Measurements from ENCODE around the gene WIPF3. TPM values are rescaled to one million over a fixed set of nuclear protein-coding genes. Genes with fewer than 3 reads are reported as not detected.

Gene WIPF3
- total RNA-seq, 1 donor from 2014 or later: 7.3 TPM

GRCh38 chr7:29805031-29805430 is 1.3 kb upstream of the WIPF3 start:
- no peak for DNase-seq (ENCODE audit: low spot score in 2 of 2, unreplicated experiment in 2 of 2)
- Mint-ChIP-seq H3K4me1 (peaks cover 6% of the 10 kb centered on the region), H3K27ac (no peak overlapping the region), H3K4me3 (peak overlapping the region; percentile 61), H3K9me3 (no peaks in the 10 kb centered on the region), H3K27me3 (ENCODE audit: low read depth) (peaks cover 71% of the 10 kb centered on the region), H3K36me3 (no peaks in the 10 kb centered on the region)
- no peak for TF ChIP-seq CTCF (IDR thresholded peaks at IDR 0.05; ENCODE audit: unreplicated experiment)

- no peak for TF ChIP-seq CTCF (IDR thresholded peaks at IDR 0.05; ENCODE audit: unreplicated experiment)
- no peak for DNase-seq (ENCODE audit: low spot score in 2 of 2, unreplicated experiment in 2 of 2)
- Mint-ChIP-seq H3K4me3 (peak overlapping the region; percentile 61), H3K27me3 (ENCODE audit: low read depth) (peaks cover 76% of the 10 kb centered on the region), H3K36me3 (no peaks in the 10 kb centered on the region), H3K27ac (peak overlapping the region; percentile 11), H3K4me1 (peaks cover 6% of the 10 kb centered on the region), H3K9me3 (no peaks in the 10 kb centered on the region)
Observed at GRCh38 chr7:29805886-29806207, 461 bp upstream of the WIPF3 start.

GRCh38 chr7:29806995-29807841 is 910 bp downstream of the WIPF3 start:
- TF ChIP-seq CTCF (IDR thresholded peaks at IDR 0.05; ENCODE audit: unreplicated experiment): no peak
- peak in 1 of 2 experiments; percentile 43 for DNase-seq (ENCODE audit: low spot score in 2 of 2, unreplicated experiment in 2 of 2)
- H3K36me3 Mint-ChIP-seq: no peaks in the 10 kb centered on the region

GRCh38 chr7:29808075-29808801 is 1.9 kb downstream of the WIPF3 start:
- Mint-ChIP-seq H3K36me3 (no peaks in the 10 kb centered on the region), H3K27ac (no peak overlapping the region), H3K4me3 (peak overlapping the region; percentile 66), H3K4me1 (peaks cover 6% of the 10 kb centered on the region), H3K9me3 (no peaks in the 10 kb centered on the region), H3K27me3 (ENCODE audit: low read depth) (peaks cover 62% of the 10 kb centered on the region)
- DNase-seq (ENCODE audit: low spot score in 2 of 2, unreplicated experiment in 2 of 2): no peak
- no peak for TF ChIP-seq CTCF (IDR thresholded peaks at IDR 0.05; ENCODE audit: unreplicated experiment)

More at GRCh38 chr7:29806995-29807841, 910 bp downstream of the WIPF3 start:
- Mint-ChIP-seq H3K4me1 (peaks cover 6% of the 10 kb centered on the region), H3K27ac (no peak overlapping the region), H3K27me3 (ENCODE audit: low read depth) (peaks cover 67% of the 10 kb centered on the region), H3K4me3 (peak overlapping the region; percentile 70), H3K9me3 (no peaks in the 10 kb centered on the region)

GRCh38 chr7:29809533-29810155 is 3.3 kb downstream of the WIPF3 start:
- Mint-ChIP-seq H3K36me3 (no peaks in the 10 kb centered on the region), H3K4me3 (no peak overlapping the region), H3K27me3 (ENCODE audit: low read depth) (peaks cover 59% of the 10 kb centered on the region), H3K9me3 (no peaks in the 10 kb centered on the region), H3K4me1 (peaks cover 6% of the 10 kb centered on the region), H3K27ac (no peak overlapping the region)
- DNase-seq (ENCODE audit: low spot score in 2 of 2, unreplicated experiment in 2 of 2): no peak
- no peak for TF ChIP-seq CTCF (IDR thresholded peaks at IDR 0.05; ENCODE audit: unreplicated experiment)

All from mesothelial cell of epicardium (in vitro differentiated cells).